Pancreas (tissue), 10 donors: ENCODE measurements around the gene ABCC1. TPM values are rescaled to one million over a fixed set of nuclear protein-coding genes. Genes with fewer than 3 reads are reported as not detected.

Experiments
- ATAC-seq, 4 donors: fragments of 200-7000 bp; cut with Tn5 transposase; one replicate each; pipeline versions ENCODE4 v1.8.0 to v1.9.1; 2020; ENCODE audit warnings: mild to moderate bottlenecking in 4 of 4, moderate library complexity in 4 of 4
- DNase-seq, 6 donors: peaks; one replicate each; pipeline ENCODE4 v3.0.0-alpha.2; 2020
- FAIRE-seq: peaks from 2 replicates; lab custom pipeline; 2012; peaks lifted over from hg19 to GRCh38; lab: Jason Lieb, UNC
- H3K27ac ChIP-seq, 4 donors: fragments of 200-600 bp; sonication (generic); 1 replicate in 3 of 4; 2 replicates in 1 of 4; pipeline versions ENCODE4 v1.5.0 to v1.8.0; 2020
- H3K27me3 ChIP-seq, 4 donors: fragments of 200-600 bp; one replicate each; pipeline ENCODE4 v1.8.0; 2021
- H3K36me3 ChIP-seq, 3 donors: fragments of 200-600 bp; sonication (generic) in 1 of 3; one replicate each; pipeline versions ENCODE4 v1.5.0 to v1.8.0; 2020 to 2021
- H3K4me1 ChIP-seq, 3 donors: fragments of 200-600 bp; one replicate each; pipeline ENCODE4 v1.8.0; 2021
- H3K4me3 ChIP-seq, 4 donors: fragments of 200-600 bp; sonication (generic) in 2 of 4; one replicate each; pipeline versions ENCODE4 v1.5.0 to v1.8.0; 2020 to 2021
- H3K9me3 ChIP-seq, 4 donors: fragments of 200-600 bp; one replicate each; pipeline ENCODE4 v1.8.0; 2021
- WGBS, 2 donors: extraction: QIAGEN DNeasy Blood & Tissue Kit; methylation state at CpG; one replicate each; pipeline ENCODE4 v1.1.7; 2013; 5-methylcytosine and 5-hydroxymethylcytosine counted together
- intact Hi-C, 3 donors: fragments of 100-400 bp; cut with DNase I; formaldehyde crosslinking; loops; one replicate each; pipeline versions ENCODE4 v1.11.1 to v1.14.2; 2022
- polyA plus RNA-seq, 2 donors: library from polyadenylated mRNA; stranded (reverse); fragments of 200-250 nt; gene quantifications; one replicate each; pipeline ENCODE4 v1.2.3, GENCODE V29; 2013
- total RNA-seq, 6 donors: library from RNA; stranded (reverse); fragmentation: NEBNext Ultra II Directional in 4 of 6; extraction: Animal tissue kit (Norgen Biotek cat#: 25700) in 4 of 6; gene quantifications; one replicate each; pipeline versions ENCODE4 v1.2.1 to v1.2.4, GENCODE V29; 2021 to 2023
- TF ChIP-seq, protein P1 (sequence below), 4 donors: fragments of 200-600 bp; sonication (generic) in 3 of 4; IDR thresholded peaks; one replicate each; pipeline versions ENCODE4 v1.5.0 to v1.8.0; 2021; ENCODE audit warnings: antibody characterized with exemption in 4 of 4
- donor health status: healthy with polysubstance abuse.
- donor health status: DM: no; HTN: no; CAD: no; lungs with moderate emphysema.
- donor health status: DM: no; HTN: no; CAD: no.
- donor health status: control.
- donor health status: control.
- donor health status: Bipolar disorder and iron deficiency.
- donor health status: DM: yes; HTN: yes; CAD: no.
- donor health status: DM: no; HTN: no; CAD: no.
- donor health status: DM: no; HTN: no; CAD: no.
- donor health status: DM: yes; HTN: yes; CAD: no.

ABCC1 gene
- total and polyA plus RNA-seq, 8 donors: 8.5 to 16.8 (median 12.0) TPM

DNA sequence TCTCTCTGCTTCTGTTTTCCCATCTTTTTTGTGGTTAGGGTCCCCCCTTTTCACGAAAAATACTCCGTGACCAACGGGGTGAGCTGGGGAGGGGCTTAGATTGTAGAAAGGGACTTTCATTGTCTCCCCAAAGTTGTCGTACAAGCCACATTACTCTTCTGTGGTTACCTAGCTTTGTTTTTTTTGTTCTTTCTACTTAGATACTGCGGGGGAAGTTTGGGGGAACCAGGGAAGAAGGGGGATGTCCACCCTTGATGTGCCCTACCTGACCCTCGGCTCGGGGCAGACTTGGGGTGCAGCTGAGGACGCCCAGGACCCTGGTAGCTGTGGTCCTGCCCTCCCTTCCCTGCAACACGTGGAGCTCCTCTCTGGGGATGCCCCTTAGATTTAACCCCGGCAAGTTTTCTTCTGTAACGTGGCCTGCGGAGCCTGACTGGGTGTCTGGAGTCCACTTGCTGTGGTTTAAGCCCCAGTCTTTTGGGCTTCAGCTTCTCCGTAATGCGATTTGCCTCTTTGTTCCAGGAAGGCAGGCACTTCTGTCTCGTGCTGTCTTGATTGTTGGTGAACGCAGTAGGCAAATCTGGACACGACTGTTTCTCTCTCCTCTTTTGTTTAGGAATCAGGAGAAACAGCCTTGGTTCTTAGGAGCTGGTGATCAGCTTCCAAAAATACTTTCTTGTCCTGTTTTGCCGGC lies 892 bp downstream of the ABCC1 start:
- Histone ChIP-seq H3K36me3 (no peaks in the 10 kb centered on the region), H3K27ac (peak overlapping the region in 3 of 4 donors; percentile 46 to 58 (median 55)), H3K9me3 (no peaks in the 10 kb centered on the region), H3K4me3 (peak overlapping the region; percentile 75 to 86 (median 82)), H3K27me3 (no peaks in the 10 kb centered on the region), H3K4me1 (peaks cover 0 to 20% (median 0%) of the 10 kb centered on the region in 3 donors)
- ATAC-seq (peak; percentile 33 to 48 (median 36)), FAIRE-seq (no peak), DNase-seq (peak in 1 of 6 donors; percentile 60)
- intact Hi-C loops: no loop called here
- TF ChIP-seq, protein P1, sequence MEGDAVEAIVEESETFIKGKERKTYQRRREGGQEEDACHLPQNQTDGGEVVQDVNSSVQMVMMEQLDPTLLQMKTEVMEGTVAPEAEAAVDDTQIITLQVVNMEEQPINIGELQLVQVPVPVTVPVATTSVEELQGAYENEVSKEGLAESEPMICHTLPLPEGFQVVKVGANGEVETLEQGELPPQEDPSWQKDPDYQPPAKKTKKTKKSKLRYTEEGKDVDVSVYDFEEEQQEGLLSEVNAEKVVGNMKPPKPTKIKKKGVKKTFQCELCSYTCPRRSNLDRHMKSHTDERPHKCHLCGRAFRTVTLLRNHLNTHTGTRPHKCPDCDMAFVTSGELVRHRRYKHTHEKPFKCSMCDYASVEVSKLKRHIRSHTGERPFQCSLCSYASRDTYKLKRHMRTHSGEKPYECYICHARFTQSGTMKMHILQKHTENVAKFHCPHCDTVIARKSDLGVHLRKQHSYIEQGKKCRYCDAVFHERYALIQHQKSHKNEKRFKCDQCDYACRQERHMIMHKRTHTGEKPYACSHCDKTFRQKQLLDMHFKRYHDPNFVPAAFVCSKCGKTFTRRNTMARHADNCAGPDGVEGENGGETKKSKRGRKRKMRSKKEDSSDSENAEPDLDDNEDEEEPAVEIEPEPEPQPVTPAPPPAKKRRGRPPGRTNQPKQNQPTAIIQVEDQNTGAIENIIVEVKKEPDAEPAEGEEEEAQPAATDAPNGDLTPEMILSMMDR (IDR thresholded peaks at IDR 0.05): no peak
- WGBS, 2 donors: 1% methylated on average over 18 of the region's 18 CpGs

DNA sequence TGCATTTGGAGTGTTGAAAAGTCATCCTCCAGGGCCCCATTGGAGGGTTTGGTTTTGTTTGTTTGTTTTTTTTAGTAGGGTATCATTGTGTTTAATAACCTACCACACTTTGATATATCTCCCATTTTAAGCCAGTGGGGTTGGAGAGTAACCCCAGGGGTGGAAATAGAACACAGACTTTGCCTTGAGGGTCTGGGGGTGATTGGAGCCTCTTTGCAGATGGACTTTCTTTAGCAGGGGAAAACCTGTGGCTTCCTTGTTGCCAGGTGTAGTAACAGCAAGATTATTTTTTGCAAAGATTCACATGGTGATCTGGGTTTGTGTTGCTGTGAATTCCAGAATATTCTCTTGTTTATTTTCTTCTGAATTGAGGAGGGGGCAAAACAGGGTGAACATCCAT lies 1.5 kb downstream of the ABCC1 start:
- ATAC-seq: no peak
- intact Hi-C loops: no loop called here
- H3K27me3 ChIP-seq: no peaks in the 10 kb centered on the region
- TF ChIP-seq, protein P1 (IDR thresholded peaks at IDR 0.05): no peak
- H3K27ac ChIP-seq: peak overlapping the region in 1 of 4 donors; percentile 58
- FAIRE-seq: no peak
- H3K36me3 ChIP-seq: no peaks in the 10 kb centered on the region
- H3K9me3 ChIP-seq: no peaks in the 10 kb centered on the region
- peak overlapping the region in 2 of 4 donors; percentile 85 to 86 for H3K4me3 ChIP-seq
- H3K4me1 ChIP-seq: peaks cover 0 to 20% (median 0%) of the 10 kb centered on the region in 3 donors
- DNase-seq: peak in 1 of 6 donors; percentile 3

DNA sequence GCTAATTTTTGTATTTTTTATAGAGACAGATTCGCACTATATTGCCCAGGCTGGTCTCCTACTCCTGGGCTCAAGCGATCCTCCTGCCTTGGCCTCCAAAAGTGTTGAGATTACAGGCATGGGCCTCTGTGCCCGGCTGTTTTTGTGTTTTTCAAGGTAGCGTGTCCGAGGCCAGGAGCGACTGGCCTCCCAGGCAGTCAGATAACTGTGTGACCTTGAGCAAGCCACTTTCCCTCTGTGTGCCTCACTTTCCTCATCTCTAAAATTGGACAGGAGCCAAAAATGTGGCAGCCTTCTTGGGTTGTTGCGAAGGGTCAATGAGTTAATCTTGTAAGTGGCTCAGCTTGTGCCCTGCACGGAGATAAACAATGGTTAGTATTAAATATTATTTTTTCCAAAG lies 2.4 kb downstream of the ABCC1 start:
- no peaks in the 10 kb centered on the region for H3K36me3 ChIP-seq
- DNase-seq (peak in 1 of 6 donors; percentile 23), FAIRE-seq (no peak), ATAC-seq (no peak)
- no peaks in the 10 kb centered on the region for H3K27me3 ChIP-seq
- H3K9me3 ChIP-seq: no peaks in the 10 kb centered on the region
- peaks cover 0 to 13% (median 0%) of the 10 kb centered on the region in 3 donors for H3K4me1 ChIP-seq
- TF ChIP-seq, protein P1 (IDR thresholded peaks at IDR 0.05): no peak
- intact Hi-C loops: no loop called here
- no peak overlapping the region for H3K27ac ChIP-seq
- no peak overlapping the region for H3K4me3 ChIP-seq
- 39 to 52% methylated on average over 8 of the region's 8 CpGs for WGBS, 2 donors

DNA sequence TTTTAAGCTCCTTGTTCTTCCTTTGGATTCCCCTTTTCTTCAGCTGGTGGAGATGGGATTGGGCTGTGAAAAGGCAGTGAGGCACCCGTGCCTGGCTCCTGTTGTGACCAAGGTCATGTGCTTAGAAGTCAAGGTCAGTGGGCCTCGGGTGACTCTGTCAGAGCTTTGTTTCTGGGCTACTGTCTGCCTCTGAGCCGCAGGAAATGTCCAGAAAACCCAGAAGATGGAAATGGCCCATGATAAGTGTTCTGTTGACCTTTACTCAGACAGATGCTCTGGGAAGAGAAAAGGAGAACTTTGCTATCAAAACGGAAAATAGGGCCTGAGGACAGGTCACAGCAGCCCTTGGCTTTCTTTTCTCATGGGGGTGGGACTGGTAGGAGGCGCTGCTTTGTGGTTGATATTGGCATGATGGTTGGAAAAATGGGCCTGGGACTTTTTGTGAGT lies 2.9 kb downstream of the ABCC1 start:
- Histone ChIP-seq H3K27ac (no peak overlapping the region), H3K4me1 (peaks cover 0 to 13% (median 0%) of the 10 kb centered on the region in 3 donors), H3K4me3 (no peak overlapping the region), H3K36me3 (no peaks in the 10 kb centered on the region), H3K9me3 (no peaks in the 10 kb centered on the region), H3K27me3 (no peaks in the 10 kb centered on the region)
- ATAC-seq: no peak
- intact Hi-C loops: no loop called here
- 17 to 42% methylated on average over 5 of the region's 5 CpGs for WGBS, 2 donors
- no peak for FAIRE-seq
- DNase-seq: peak in 1 of 6 donors; percentile 40
- TF ChIP-seq, protein P1 (IDR thresholded peaks at IDR 0.05): no peak

DNA sequence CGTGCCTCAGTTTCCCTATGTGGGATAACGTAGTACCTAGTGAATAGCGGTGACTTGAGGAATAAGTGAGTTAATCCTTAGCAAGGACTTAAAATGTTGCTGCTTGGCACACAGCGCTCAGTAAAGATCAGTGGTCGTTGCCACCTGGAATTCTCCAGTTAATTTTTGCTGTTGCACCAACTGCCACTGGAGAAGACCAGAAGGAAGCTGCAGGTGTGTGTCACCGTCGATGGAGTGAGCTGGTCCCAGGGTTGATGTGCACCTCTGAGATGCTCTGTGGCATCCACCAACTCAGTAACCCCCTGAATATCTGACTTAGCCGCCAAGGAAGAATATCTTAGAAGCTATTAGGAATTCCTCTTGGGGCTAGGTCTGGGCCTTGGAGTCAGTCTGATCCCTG lies 4.1 kb downstream of the ABCC1 start:
- intact Hi-C loops: no loop called here
- Histone ChIP-seq H3K4me1 (peaks cover 0 to 13% (median 0%) of the 10 kb centered on the region in 3 donors), H3K4me3 (no peak overlapping the region), H3K36me3 (no peaks in the 10 kb centered on the region), H3K27me3 (no peaks in the 10 kb centered on the region), H3K9me3 (no peaks in the 10 kb centered on the region), H3K27ac (no peak overlapping the region)
- WGBS, 2 donors: 90 to 91% methylated on average over 8 of the region's 8 CpGs
- ATAC-seq (no peak), FAIRE-seq (no peak), DNase-seq (no peak)
- TF ChIP-seq, protein P1 (IDR thresholded peaks at IDR 0.05): no peak
